GM18907 (cell line): Measurements from ENCODE around the gene PROX2.

Source experiments
- ATAC-seq: cut with Tn5 transposase; IDR thresholded peaks from one replicate; pipeline ENCODE4 v1.9.1; 2021; ENCODE audit warnings: mild to moderate bottlenecking, moderate library complexity; ENCODE audit not compliant: unreplicated experiment

Gene PROX2

DNA sequence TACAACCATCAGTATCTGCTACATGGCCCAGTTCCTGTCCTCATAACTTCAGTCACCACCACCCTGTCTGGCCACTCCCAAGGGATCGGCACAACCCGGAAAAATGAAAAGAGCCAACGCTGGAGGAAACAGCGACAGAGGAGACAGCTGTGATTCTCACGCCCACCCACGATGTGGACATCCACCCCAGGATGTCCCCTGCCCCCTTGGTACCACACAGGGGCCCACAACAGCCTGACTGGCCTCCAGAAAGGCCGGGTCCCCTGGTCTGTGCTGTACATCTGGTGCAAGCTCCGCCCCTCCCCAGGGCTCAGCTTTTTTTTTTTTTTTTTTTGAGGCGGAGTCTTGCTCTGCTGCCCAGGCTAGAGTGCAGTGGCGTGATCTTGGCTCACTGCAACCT is 34.6 kb upstream of the PROX2 start:
- no peak for ATAC-seq

DNA sequence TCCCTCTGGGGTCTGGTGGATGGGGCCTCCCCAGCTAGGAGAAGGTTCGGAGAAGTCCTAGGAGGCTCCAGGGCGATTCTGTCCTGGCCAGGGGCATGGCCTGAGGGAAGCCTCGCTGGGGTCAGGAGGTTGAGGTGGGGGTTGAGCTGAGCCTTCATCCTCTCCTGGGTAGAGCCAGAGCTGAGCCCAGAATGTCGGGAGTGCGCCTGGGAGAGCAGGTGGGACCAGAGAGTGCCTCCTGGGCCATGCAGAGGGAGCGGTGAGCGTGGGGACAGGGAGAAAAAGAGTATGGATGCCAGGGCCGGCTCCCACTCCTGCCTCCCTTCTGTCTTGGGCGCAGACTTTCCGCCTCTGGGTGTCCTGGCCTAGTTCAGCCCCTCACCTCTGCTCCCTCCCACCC is 34.0 kb upstream of the PROX2 start:
- no peak for ATAC-seq

DNA sequence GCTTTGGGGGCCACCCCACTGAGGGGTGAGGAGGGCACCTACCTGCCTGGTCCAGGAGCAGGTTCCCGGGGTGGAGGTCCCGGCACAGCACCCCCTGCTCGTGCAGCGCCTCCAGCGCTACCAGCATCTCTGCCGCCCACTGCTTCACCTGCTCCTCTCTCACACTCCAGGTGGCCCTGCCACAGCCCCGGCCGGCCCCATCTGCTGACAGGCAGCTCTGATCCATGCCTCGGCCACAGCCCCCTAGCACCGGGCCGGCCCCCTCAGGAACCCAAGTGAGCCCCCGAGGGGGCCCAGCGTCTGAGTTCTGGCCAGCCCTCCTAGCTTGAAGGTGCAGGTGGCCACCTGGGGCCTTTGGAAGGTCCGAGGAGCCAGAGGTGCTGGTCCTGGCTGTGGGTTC is 33.6 kb upstream of the PROX2 start:
- no peak for ATAC-seq

DNA sequence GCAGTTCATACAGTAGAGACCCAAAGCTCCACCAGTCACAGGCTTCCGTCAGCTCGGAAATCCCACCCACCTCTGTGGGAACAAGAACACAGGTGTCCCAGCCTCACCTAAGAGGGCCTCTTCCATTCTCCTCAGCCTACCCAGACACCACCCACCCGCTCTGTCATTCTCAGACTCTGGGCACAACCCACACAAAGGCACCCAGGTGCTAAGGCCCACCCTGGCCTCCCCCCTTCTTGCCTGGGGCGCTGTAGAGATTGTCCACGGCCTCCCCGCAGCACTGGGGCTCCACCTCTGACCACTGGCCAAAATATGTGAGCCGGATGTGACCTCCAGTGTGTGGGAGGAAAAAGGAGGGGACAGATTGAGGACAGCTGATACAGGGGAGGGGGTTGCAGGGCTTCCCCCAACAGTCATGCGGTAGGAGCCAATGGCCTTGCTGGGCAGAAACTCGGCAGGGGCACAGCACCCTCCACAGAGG is 33.0 kb upstream of the PROX2 start:
- no peak for ATAC-seq

DNA sequence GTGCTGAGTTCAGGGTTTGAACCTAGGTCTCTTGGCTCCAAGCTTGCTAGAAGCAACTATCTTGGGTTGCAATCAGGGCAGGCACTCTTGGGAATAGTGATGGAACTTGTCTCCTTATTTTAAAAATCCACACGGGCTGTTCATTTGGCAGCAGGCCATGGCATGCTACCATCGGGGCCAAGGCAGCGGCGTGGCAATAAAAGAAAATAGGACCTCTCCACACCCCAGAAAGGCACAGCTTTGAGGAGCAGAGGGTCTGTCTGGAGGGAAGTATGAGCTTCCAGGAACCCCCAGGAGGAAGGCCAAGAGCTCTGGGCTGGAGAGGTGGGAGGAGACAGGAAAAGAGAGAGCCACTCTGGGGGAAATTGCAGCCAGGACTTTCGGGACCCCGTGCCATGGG is 31.8 kb upstream of the PROX2 start:
- ATAC-seq, result no peak

DNA sequence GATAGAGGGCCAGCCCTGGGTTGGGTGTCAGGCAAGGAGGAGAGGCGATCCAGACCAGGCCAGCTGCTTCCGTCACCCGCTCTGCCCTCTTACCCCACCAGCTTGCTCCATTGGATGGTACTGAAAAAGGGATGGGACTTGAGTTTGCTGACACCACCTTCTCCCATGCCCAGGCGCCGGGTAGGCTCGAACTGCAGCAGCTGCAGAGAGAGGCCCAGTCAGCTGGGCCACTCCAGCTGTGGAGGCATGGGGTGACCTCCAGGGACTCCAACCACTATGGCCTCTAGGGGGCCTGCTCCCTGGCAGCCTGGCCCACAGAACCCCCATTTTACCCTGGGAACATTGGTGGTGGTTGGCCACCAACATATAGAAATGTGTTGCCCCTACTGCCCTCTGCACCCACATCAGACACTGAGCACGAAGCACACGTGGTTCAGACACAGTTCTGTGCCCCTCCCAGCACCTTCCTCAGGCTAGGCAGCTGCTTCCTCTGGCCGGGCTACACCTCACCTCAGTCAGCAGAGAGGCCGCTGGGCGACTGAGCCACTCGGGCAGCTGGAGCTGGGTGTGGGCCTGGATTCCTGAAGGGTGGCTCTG is 31.1 kb upstream of the PROX2 start:
- ATAC-seq, result no peak

DNA sequence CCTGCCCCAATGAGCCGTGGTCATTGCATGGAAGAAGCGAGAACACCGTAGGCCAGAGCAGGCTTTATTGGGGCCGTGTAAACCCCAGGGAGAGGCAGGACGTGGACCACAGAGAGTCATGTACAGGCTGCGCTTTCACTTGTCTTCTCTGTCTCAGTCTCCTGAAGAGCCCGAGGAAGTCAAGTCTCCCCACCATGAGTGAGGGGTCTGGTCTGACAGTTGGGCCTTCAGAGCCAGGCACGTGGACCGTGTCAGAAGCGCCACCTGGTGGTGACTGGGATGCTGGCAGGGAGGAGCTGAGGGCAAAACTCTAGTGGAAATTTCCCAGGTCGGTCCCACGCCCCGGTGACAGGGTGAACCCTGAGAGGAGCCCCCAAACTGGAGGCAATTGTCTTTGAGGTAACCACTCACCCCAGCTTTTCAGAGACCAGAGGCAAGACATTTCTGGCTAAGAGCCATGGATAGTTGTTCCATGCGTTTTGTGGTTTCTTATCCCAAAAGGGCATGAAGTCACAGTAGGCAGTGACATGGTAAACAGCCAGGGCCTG is 29.7 kb upstream of the PROX2 start:
- ATAC-seq, result no peak

DNA sequence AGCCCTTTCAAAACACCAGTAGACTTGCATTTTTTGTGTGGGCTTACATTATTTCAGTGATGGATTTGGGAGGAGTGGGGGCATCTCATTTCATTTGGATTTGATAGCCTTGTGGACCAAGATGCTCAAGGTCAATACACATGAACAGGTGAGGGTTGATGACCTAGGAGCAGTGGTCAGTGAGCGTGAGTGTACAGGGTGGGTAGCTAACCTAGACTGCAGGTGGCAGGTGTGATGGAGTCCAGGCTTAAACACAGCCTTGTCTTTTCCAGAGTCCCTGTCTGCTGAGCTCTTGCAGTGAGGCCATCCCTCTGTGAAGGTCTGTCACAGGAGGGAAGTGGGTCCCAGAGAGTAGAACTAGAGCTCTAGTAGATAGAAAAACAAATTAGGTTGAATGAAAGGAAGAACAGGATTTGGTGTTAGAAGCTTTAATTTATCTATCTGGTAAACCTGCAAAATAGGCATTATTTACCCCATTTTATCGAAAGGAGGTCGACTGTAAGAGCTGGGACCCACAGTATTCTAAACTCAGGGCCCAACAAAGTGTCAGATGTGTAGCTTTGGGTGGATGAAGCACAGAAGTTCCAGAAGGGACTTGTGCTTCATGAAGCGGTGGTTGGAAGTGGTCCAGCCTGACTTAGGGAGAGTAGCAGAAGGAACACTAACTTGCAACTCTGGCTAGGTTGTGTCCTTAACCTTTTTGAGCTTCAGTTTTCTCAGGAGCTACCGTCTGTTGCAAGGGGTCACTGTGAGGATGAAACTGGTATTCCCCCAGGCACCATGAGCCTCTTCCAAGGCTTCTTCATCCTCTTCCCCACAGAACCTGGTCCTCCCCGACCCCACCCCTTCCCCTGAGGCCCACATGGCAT is 28.9 kb upstream of the PROX2 start:
- no peak for ATAC-seq

DNA sequence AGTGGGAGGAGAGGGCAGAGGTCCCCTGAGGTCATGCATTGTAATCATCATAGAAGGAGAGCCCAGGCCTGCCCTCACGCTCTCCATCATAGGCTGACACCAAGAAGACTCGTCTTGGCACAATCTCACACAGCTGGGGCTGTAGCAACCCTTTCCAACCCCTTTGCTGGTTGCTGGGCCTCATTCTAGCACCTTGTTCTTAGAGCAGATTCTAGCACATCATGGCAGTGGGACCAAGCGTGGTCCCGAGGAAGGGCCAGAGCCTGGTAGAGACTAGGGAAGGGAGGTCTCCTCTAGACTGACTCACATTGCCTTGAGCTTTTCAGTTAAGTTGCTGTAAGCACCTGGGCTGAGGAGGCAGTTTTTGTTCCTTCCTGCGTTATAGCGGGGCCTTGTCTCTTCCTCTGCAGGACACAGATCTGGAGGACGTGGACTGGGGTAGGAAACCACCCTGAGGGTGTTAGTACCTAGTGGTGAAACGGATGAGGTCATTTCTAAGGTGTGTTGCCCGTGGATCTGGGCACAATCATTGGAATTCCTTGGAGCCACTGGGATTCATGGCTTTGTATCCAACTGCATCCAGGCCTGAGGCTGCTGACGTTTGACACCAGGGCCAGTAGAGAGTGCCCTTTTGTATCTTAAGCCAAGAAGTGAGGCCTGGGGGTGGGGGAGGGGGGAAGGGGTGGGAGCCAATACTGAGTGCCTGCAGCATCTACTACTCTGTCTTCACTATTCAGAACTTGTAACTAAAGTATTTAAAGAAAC is 27.2 kb upstream of the PROX2 start:
- no peak for ATAC-seq

DNA sequence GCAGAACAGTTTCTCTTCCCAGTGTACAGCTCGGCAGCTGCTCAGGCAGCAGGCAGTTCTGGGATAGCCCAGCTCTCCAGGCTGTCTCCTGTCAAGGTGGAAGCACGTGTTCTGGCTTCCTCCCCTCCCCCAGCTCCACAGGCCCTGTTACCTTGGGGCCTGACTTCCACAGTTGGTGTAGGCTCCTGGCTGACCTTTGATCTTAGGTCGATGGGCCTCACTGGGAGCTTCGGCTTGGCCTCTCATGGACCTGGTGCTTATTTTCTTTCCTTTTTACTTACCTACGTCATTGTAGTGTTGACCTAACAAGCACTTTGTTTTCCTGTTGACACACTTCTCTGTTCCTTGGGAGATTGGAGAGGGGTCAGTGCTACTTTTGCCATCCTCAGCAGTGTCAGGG is 22.7 kb upstream of the PROX2 start:
- no peak for ATAC-seq

DNA sequence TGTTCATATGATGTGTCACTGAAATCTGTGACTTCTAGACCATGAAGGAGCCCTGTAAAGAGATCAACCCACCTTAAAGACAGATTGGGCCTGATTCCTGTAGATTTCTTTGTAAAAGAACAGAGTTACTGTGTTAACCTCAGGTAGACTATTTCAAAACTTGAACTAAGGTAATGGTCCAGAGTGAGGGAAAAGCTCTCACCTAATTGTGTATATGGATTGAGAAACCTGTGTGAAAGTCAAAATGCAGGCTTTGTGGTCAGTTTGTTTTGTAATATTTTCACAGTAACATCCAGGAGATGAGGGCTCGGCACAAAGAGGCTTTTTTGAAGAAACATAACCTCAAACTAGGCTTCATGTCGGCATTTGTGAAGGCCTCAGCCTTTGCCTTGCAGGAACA is 22.1 kb upstream of the PROX2 start:
- no peak for ATAC-seq

DNA sequence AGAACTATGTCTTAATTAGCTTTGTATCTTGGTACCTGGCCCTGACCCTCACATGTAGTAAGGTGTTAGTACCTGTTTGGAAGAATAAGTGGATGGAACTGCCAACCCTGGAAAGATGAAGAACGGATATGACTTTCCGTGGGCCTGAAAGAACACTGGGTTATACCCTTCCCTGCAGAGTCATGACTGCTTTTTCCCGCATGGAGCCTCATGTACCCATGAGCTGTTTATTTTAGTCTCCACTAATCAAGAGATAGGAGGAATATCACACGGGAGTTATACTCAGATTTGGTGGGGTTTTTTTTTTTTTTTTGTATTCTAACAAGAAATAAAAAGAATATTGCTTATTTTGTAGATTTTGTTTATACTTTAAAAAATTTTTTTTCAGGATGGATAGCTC is 21.7 kb upstream of the PROX2 start:
- ATAC-seq, result no peak

DNA sequence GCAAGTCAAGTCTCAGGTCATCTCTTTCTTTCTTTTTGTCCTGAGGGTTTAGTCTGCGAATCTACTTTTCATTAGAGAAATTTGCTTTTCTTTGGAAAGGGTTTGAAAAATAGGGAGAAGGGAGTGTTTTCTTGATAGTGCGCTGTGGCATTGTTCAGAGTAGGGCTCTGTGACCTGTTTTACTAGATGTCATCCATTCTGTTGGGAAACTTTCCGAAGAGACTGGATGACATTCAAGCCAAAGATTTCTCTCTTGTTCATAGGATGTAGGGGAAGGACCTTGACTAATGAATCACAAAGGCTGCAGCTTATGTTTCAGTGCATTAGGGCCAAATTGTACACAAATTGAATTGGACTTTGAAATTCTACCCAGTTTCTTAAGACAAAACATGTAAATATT is 20.5 kb upstream of the PROX2 start:
- ATAC-seq, result no peak

DNA sequence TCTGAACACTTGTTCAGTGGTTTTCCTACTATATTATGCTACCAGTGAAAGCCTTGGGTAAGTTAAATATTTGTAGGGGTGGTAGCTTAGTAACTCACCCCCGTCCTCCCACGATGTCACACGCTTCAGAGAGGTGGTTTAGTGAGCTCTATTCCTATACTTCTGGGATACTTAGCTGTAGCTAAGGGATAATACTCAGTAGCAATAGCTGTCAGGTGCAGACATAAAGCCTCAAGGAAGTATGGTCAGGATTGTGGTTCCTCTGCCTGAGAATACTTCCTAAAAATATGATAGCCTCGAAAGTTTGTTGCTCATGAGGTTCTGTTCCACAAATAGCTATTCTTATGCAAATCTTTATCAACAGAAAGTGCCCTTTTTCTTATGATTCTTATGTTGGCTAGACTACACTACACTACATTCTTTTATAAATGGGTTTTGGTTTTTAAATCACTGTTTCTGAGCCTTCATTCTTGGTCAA is 17.7 kb upstream of the PROX2 start:
- peak; percentile 50 for ATAC-seq

DNA sequence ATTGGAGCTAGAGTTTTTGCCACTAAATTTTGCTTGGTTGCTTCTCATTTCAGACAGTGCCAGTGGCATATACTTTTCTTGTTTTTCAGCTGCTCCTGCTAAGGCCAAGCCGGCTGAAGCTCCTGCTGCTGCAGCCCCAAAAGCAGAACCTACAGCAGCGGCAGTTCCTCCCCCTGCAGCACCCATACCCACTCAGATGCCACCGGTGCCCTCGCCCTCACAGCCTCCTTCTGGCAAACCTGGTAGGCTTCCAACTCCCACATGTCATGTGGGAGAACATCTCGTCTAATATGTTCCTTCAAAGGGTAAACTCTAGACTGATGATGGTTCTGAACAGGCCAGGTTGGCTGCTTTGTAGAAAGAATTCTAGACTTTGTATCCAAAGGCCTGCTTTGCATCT is 16.8 kb upstream of the PROX2 start:
- ATAC-seq, result peak; percentile 12

DNA sequence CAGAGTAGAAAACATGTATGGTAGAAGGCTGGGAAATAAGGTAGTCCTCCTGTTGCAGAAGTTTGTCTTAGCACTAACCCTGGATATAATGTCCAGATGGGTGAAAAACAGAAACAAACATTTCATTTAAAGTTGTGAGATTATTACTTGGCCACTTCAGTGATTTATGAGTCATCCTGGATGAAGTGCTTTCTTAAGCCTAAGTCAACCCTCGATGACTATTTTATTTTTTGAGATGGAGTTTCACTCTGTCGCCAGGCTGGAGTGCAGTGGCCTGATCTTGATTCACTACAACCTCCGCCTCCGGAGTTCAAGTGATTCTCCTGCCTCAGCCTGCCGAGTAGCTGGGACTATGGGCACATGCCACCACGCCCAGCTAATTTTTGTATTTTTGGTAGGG is 15.9 kb upstream of the PROX2 start:
- no peak for ATAC-seq

DNA sequence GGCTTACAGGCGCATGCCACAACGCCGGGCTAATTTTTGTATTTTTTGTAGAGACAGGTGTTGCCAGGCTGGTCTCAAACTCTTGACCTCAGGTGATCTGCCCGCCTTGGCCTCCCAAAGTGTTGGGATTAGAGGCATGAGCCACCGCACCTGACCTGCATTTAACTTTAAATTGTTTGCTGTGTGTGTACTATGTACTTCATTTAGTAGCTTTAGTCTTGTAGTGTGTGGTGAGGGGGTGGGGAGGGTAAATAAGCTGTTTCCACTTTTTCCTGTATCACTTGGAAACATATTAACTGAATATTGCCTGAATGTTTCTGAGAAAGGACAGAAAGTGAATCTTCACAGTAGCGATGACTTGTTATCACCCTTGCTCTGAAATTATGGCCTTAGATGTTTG is 14.3 kb upstream of the PROX2 start:
- no peak for ATAC-seq

DNA sequence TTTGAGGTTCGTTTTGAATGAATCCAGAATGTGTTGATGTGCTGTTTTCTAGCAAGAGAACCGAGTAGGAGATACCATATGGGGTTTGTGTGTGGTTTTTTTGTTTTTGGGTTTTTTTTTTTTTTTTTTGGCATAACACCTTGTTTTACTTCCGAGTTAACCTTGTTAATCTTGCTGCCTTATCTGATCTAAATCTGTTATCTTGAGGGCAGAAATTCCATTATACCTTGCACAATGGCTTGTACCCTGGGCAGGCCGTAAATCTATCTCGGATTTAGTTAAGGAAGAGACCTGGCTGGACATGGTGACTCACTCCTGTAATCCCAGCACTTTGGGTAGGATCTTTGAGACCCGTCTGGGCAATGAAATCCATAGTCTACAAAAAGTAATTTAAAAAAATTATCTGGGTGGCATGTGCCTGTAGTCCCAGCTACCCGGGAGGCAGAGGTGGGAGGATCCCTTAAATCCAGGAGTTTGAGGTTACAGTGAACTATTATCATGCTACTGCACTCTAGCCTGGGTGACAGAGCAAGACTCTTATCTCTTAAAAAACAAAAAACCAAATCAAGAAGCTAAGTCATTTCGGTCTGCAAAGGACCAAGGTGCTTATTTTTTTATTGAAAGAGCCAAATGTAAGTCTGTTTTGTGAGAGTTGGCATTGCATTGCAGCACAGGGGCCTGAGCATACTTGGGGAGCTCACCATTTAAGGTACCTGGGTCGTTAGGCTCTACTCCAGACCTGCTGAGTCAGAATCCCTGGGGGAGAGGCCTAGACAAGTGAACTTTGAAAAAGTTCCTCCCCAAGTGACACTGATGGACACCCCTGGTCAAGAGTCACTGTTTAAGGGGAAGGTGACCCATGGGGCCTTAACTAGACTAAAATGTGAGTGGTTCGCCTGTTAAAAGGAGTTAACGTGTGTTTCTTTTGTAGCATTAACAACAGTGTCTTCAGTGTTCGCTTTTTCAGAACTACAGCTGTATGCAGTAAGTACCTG is 12.5 kb upstream of the PROX2 start:
- ATAC-seq, result no peak

DNA sequence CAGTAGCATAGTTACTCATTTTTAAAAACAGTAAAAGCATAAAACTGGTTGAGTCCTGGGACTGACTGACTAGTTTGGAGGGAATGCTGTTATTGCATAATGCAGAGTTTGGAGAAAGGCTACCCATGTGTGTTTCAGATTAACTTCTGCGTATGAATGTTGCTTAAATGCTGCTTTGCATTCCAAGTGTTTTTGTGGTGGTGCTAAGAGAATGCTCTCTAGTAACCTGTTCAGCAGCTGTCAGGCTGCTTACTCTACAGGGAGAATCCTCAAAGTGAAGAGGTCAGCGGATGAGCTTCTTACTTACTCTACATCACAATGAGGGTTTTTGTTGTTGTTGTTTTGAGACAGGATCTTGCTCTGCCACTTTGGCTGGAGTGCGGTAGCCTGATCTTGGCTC is 10.1 kb upstream of the PROX2 start:
- ATAC-seq, result no peak
